Natural killer cell (primary cell): Measurements from ENCODE around the gene PGS1. TPM values are rescaled to one million over a fixed set of nuclear protein-coding genes. Genes with fewer than 3 reads are reported as not detected.

ENCODE experiments used
- ATAC-seq, 3 donors: fragments of 150-1000 bp in 2 of 3; fragments of 200-7000 bp in 1 of 3; cut with Tn5 transposase; 1 replicate in 1 of 3; 2 replicates in 2 of 3; pipeline ENCODE4 v1.10.0; 2021; ENCODE audit warnings: mild to moderate bottlenecking in 2 of 3, moderate library complexity in 2 of 3
- DNase-seq, 2 donors: peaks; one replicate each; pipeline versions ENCODE4 v3.0.0 to v3.0.0-alpha.2; 2013 to 2021; ENCODE audit warnings: mixed read lengths in 1 of 2
- H3K27ac ChIP-seq: one replicate; pipeline ENCODE4 v1.5.1; 2013; ENCODE audit warnings: mild to moderate bottlenecking, low read length
- H3K27me3 ChIP-seq: one replicate; pipeline ENCODE4 v1.6.1; 2013; ENCODE audit warnings: low read length; ENCODE audit not compliant: control insufficient read depth, insufficient read depth
- H3K36me3 ChIP-seq: one replicate; pipeline ENCODE4 v1.6.1; 2013; ENCODE audit warnings: low read length; ENCODE audit not compliant: control insufficient read depth, insufficient read depth
- H3K4me1 ChIP-seq: one replicate; pipeline ENCODE4 v1.6.1; 2013; ENCODE audit warnings: low read length; ENCODE audit not compliant: control insufficient read depth, insufficient read depth
- H3K4me3 ChIP-seq: one replicate; pipeline ENCODE4 v1.5.1; 2013; ENCODE audit warnings: low read length
- H3K9me3 ChIP-seq: one replicate; pipeline ENCODE4 v1.6.1; 2013; ENCODE audit warnings: low read length; ENCODE audit not compliant: control insufficient read depth, insufficient read depth
- H3K27ac Mint-ChIP-seq, 2 donors: one replicate each; pipeline ENCODE4 v1.8.0; 2022; ENCODE audit warnings: mild to moderate bottlenecking in 2 of 2, mixed read lengths in 2 of 2, moderate library complexity in 1 of 2
- H3K27me3 Mint-ChIP-seq, 2 donors: one replicate each; pipeline ENCODE4 v1.8.0; 2022; ENCODE audit warnings: low read depth in 2 of 2, mixed read lengths in 2 of 2
- H3K36me3 Mint-ChIP-seq: one replicate; pipeline ENCODE4 v1.8.0; 2022; ENCODE audit warnings: mixed read lengths
- H3K4me1 Mint-ChIP-seq, 2 donors: one replicate each; pipeline ENCODE4 v1.8.0; 2022; ENCODE audit warnings: mixed read lengths in 2 of 2
- H3K4me3 Mint-ChIP-seq: one replicate; pipeline ENCODE4 v1.8.0; 2022; ENCODE audit warnings: mild to moderate bottlenecking, moderate library complexity, mixed read lengths
- H3K9me3 Mint-ChIP-seq, 2 donors: one replicate each; pipeline ENCODE4 v1.8.0; 2022; ENCODE audit warnings: mixed read lengths in 2 of 2
- CTCF ChIP-seq: fragments of 200-600 bp; IDR thresholded peaks from one replicate; pipeline ENCODE4 v1.8.0; 2022; ENCODE audit warnings: antibody characterized with exemption
- WGBS: methylation state at CpG from one replicate; pipeline ENCODE4 v1.1.7; 2013; ENCODE audit warnings: missing lambda C conversion rate; ENCODE audit not compliant: insufficient coverage; 5-methylcytosine and 5-hydroxymethylcytosine counted together
- intact Hi-C: fragments of 100-400 bp; cut with micrococcal nuclease; formaldehyde crosslinking; loops from one replicate; pipeline ENCODE4 v1.14.2; 2022
- total RNA-seq, 4 donors: library from RNA; stranded (reverse); fragments of 120-200 nt in 1 of 4; gene quantifications; one replicate each; pipeline versions ENCODE4 v1.2.3 to v1.2.4, GENCODE V29; 2013 to 2022

Gene PGS1
- total RNA-seq, 3 donors from 2014 or later (not counting 1 experiment from before 2014, with no cell fraction given) = 47.9 to 53.6 (median 48.3) TPM

GRCh38 chr17:78381601-78382232, 3.3 kb downstream of the PGS1 start:
- peak; percentile 12 to 70 (median 15) for ATAC-seq
- Histone ChIP-seq H3K36me3 (no peaks in the 10 kb centered on the region), H3K4me1 (peaks cover 72% of the 10 kb centered on the region), H3K4me3 (no peak overlapping the region), H3K9me3 (no peaks in the 10 kb centered on the region), H3K27ac (peak overlapping the region; percentile 29), H3K27me3 (no peaks in the 10 kb centered on the region)
- no peak for TF ChIP-seq CTCF
- DNase-seq = peak in 1 of 2 donors; percentile 75
- WGBS = 32% methylated on average over 10 of the region's 12 CpGs
- Mint-ChIP-seq H3K36me3 (no peaks in the 10 kb centered on the region), H3K4me1 (peaks cover 65 to 67% of the 10 kb centered on the region in 2 donors), H3K9me3 (peaks cover 0 to under 1% of the 10 kb centered on the region in 2 donors), H3K4me3 (peak overlapping the region; percentile 62), H3K27me3 (no peaks in the 10 kb centered on the region), H3K27ac (peak overlapping the region; percentile 79 to 86)
- intact Hi-C loops = no loop called here

DNA sequence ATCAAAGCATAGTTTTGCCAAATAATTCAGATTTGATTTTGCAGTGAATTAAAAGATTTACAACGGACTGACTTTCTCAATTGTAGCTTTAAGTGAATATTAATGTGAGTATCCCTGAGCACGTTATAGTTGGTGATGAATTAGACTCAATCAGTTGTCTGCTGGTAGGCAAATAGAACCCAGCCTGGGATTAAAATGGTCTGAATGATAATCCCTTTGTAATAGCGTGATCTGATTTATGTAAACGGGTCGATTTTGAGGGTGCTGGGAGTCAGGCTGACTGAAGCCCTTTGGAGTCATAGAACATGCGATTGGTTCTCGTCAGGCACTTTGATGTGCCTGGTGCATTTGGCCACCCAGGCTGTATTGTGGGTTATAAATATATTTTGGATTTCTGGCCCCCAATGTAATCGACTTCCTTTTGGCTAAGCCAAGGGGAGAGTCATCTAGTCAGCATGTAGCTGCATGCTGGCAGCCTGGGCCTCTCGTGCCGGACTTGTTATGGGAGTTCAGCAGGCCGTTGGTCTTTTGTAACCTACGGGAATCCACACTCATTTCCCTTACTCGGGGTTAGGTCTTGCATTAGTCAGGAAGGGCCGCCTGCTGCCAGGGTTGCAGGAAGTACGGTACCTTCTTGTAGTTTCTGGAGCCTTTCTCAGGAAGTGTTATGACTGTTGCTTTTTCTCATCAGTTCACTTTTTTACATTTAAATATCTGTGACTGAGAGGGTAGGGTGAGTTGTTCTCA, 5.4 kb downstream of the PGS1 start:
- 32% methylated on average over 15 of the region's 15 CpGs for WGBS
- TF ChIP-seq CTCF = no peak
- no peak overlapping the region for H3K4me3 Mint-ChIP-seq
- Histone ChIP-seq H3K4me3 (no peak overlapping the region), H3K36me3 (no peaks in the 10 kb centered on the region), H3K9me3 (no peaks in the 10 kb centered on the region), H3K4me1 (peaks cover 81% of the 10 kb centered on the region), H3K27me3 (no peaks in the 10 kb centered on the region), H3K27ac (peak overlapping the region; percentile 20)
- H3K9me3 Mint-ChIP-seq = peaks cover 0 to 3% of the 10 kb centered on the region in 2 donors
- DNase-seq (peak in 1 of 2 donors; percentile 53), ATAC-seq (peak; percentile 23 to 49 (median 30))
- intact Hi-C loops = no loop called here
- peaks cover 74 to 79% of the 10 kb centered on the region in 2 donors for H3K4me1 Mint-ChIP-seq
- no peaks in the 10 kb centered on the region for H3K36me3 Mint-ChIP-seq
- peak overlapping the region; percentile 66 to 71 for H3K27ac Mint-ChIP-seq
- H3K27me3 Mint-ChIP-seq = no peaks in the 10 kb centered on the region

DNA sequence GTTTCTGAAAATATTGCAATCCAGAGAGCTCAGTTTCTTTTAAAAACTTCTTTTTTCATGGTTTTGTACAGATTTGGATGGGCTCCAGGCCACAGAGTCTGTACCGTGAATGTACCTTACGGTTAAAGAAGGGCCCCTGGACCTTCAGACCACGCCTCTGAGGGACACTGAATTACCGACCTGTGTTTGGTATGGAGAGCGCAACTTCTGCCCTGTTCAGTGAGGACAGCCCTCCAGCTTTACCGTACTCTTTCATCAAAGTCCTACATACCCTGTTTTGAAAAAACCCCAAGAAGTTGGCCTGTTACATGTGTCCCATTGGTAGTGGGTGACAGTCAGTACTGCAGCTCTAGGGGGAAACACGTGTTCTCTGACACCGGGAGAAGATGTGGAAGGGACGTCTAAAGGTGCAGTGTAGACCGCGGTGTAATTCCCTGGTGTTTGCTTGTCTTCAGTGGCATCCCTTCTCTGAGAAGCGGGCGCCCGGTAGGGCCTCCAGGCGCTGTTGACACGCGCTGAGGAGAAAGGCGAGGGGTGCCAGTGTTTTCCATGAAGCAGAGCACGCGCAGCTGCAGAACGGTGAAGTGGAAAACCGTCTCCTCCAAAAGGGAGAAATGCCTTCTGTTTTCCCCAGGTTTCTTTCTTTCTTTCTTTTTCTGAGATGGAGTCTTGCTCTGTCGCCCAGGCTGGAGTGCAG, 6.2 kb downstream of the PGS1 start:
- DNase-seq (peak in 1 of 2 donors; percentile 31), ATAC-seq (no peak)
- H3K27ac Mint-ChIP-seq = peak overlapping the region; percentile 66 to 71
- H3K9me3 Mint-ChIP-seq = peaks cover 0 to 3% of the 10 kb centered on the region in 2 donors
- Histone ChIP-seq H3K4me1 (peaks cover 80% of the 10 kb centered on the region), H3K9me3 (no peaks in the 10 kb centered on the region), H3K36me3 (no peaks in the 10 kb centered on the region), H3K27ac (peak overlapping the region; percentile 20), H3K27me3 (no peaks in the 10 kb centered on the region), H3K4me3 (no peak overlapping the region)
- H3K27me3 Mint-ChIP-seq = no peaks in the 10 kb centered on the region
- H3K4me1 Mint-ChIP-seq = peaks cover 70 to 77% of the 10 kb centered on the region in 2 donors
- intact Hi-C loops = no loop called here
- TF ChIP-seq CTCF = no peak
- no peak overlapping the region for H3K4me3 Mint-ChIP-seq
- no peaks in the 10 kb centered on the region for H3K36me3 Mint-ChIP-seq
- whole genome bisulfite sequencing = 75% methylated on average over 22 of the region's 23 CpGs
